ENCODE measurements around the gene CHN2.

DNA sequence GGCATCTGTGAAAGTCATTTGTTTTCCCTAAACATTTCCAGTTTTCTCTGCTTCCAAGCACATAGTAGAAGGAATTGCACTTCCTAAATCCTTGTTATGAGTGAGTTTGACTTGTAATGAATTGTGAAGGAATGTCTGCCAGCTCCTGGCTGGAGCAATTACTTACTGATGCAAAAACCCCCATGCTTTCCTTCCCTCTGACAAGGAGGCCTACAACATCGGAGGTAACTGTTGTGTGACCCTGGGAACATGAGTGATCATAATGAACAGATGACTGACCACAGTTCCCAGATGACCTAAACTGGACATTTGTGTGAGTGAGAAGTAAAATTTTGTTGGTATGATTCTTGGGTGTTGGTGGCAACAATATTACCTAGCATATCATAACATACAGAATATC lies 26.9 kb upstream of the CHN2 start:
- TF ChIP-seq, protein P1, sequence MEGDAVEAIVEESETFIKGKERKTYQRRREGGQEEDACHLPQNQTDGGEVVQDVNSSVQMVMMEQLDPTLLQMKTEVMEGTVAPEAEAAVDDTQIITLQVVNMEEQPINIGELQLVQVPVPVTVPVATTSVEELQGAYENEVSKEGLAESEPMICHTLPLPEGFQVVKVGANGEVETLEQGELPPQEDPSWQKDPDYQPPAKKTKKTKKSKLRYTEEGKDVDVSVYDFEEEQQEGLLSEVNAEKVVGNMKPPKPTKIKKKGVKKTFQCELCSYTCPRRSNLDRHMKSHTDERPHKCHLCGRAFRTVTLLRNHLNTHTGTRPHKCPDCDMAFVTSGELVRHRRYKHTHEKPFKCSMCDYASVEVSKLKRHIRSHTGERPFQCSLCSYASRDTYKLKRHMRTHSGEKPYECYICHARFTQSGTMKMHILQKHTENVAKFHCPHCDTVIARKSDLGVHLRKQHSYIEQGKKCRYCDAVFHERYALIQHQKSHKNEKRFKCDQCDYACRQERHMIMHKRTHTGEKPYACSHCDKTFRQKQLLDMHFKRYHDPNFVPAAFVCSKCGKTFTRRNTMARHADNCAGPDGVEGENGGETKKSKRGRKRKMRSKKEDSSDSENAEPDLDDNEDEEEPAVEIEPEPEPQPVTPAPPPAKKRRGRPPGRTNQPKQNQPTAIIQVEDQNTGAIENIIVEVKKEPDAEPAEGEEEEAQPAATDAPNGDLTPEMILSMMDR (IDR thresholded peaks at IDR 0.05), result no peak
- no peak for TF ChIP-seq POLR2A (IDR thresholded peaks at IDR 0.05)

Data from upper lobe of left lung (tissue), 4 donors.